Trophoblast cell (in vitro differentiated cells and primary cell): Measurements from ENCODE around the gene PPP1R9A.

Source experiments
- DNase-seq, 2 donors: peaks; one replicate each; pipeline ENCODE4 v3.0.0-alpha.2; 2016
- H2AFZ ChIP-seq: 2 replicates; pipeline ENCODE4 v1.6.1; 2013; ENCODE audit warnings: low read length, moderate library complexity, mild to moderate bottlenecking; ENCODE audit not compliant: insufficient read depth, poor library complexity
- H2AK5ac ChIP-seq: 2 replicates; pipeline ENCODE4 v1.6.1; 2013; ENCODE audit warnings: mild to moderate bottlenecking, low read length
- H2BK120ac ChIP-seq: 2 replicates; pipeline ENCODE4 v1.6.1; 2013; ENCODE audit warnings: low read length, mild to moderate bottlenecking, moderate library complexity; ENCODE audit not compliant: insufficient read depth, poor library complexity
- H2BK12ac ChIP-seq: 2 replicates; pipeline ENCODE4 v1.6.1; 2013; ENCODE audit warnings: mild to moderate bottlenecking, low read length, moderate library complexity
- H2BK5ac ChIP-seq: 2 replicates; pipeline ENCODE4 v1.6.1; 2013; ENCODE audit warnings: low read length, low read depth, moderate library complexity, mild to moderate bottlenecking; ENCODE audit not compliant: poor library complexity
- H3K14ac ChIP-seq: 2 replicates; pipeline ENCODE4 v1.6.1; 2013; ENCODE audit warnings: mild to moderate bottlenecking, low read length
- H3K18ac ChIP-seq: 2 replicates; pipeline ENCODE4 v1.6.1; 2013; ENCODE audit warnings: mild to moderate bottlenecking, low read length
- H3K23ac ChIP-seq: 2 replicates; pipeline ENCODE4 v1.6.1; 2013; ENCODE audit warnings: low read length
- H3K27ac ChIP-seq: 2 replicates; pipeline ENCODE4 v1.5.1; 2013; ENCODE audit warnings: low read depth, mild to moderate bottlenecking, inconsistent platforms, low read length, moderate library complexity
- H3K27me3 ChIP-seq: 2 replicates; pipeline ENCODE4 v1.6.1; 2013; ENCODE audit warnings: inconsistent platforms, mild to moderate bottlenecking, low read length, moderate library complexity; ENCODE audit not compliant: insufficient read depth
- H3K36me3 ChIP-seq, 2 experiments: 1 replicate in 1 of 2; 2 replicates in 1 of 2; pipeline ENCODE4 v1.6.1; 2013; ENCODE audit warnings: low read length in 2 of 2, mild to moderate bottlenecking in 2 of 2, moderate library complexity in 1 of 2; ENCODE audit not compliant: insufficient read depth in 2 of 2, control insufficient read depth in 1 of 2
- H3K4ac ChIP-seq: 2 replicates; pipeline ENCODE4 v1.6.1; 2013; ENCODE audit warnings: low read depth, mild to moderate bottlenecking, low read length, moderate library complexity
- H3K4me1 ChIP-seq, 2 experiments: 1 replicate in 1 of 2; 2 replicates in 1 of 2; pipeline ENCODE4 v1.6.1; 2013; ENCODE audit warnings: low read length in 2 of 2, mild to moderate bottlenecking in 2 of 2, moderate library complexity in 1 of 2; ENCODE audit not compliant: insufficient read depth in 2 of 2, control insufficient read depth in 1 of 2
- H3K4me2 ChIP-seq: 2 replicates; pipeline ENCODE4 v1.6.1; 2013; ENCODE audit warnings: inconsistent platforms, mild to moderate bottlenecking, low read length, moderate library complexity
- H3K4me3 ChIP-seq: 2 replicates; pipeline ENCODE4 v1.5.1; 2013; ENCODE audit warnings: mild to moderate bottlenecking, low read depth, low read length, inconsistent platforms
- H3K79me1 ChIP-seq: one replicate; pipeline ENCODE4 v1.6.1; 2013; ENCODE audit warnings: low read length
- H3K79me2 ChIP-seq: 2 replicates; pipeline ENCODE4 v1.6.1; 2013; ENCODE audit warnings: low read length, mild to moderate bottlenecking; ENCODE audit not compliant: control insufficient read depth, insufficient read depth, poor library complexity
- H3K9ac ChIP-seq: 2 replicates; pipeline ENCODE4 v1.6.1; 2013; ENCODE audit warnings: mild to moderate bottlenecking, low read length
- H3K9me3 ChIP-seq: 2 replicates; pipeline ENCODE4 v1.6.1; 2013; ENCODE audit warnings: low read depth, mild to moderate bottlenecking, control low read depth, inconsistent platforms, low read length; ENCODE audit not compliant: insufficient read depth
- H4K12ac ChIP-seq: 2 replicates; pipeline ENCODE4 v1.6.1; 2013; ENCODE audit warnings: low read depth, mild to moderate bottlenecking, low read length, moderate library complexity
- H4K8ac ChIP-seq: 2 replicates; pipeline ENCODE4 v1.6.1; 2013; ENCODE audit warnings: low read depth, mild to moderate bottlenecking, low read length, moderate library complexity
- H4K91ac ChIP-seq: one replicate; pipeline ENCODE4 v1.6.1; 2013; ENCODE audit warnings: low read depth, mild to moderate bottlenecking, low read length, moderate library complexity
- WGBS: extraction: QIAGEN DNeasy Blood & Tissue Kit; methylation state at CpG from one replicate; pipeline ENCODE4 v1.1.7; 2013; ENCODE audit warnings: missing lambda C conversion rate; ENCODE audit not compliant: insufficient read length, insufficient coverage; ENCODE audit errors: extremely low coverage; 5-methylcytosine and 5-hydroxymethylcytosine counted together

The PPP1R9A gene

GRCh38 chr7:94928168-94928707 is 20.8 kb downstream of the PPP1R9A start:
- no peaks in the 10 kb centered on the region for H3K36me3 ChIP-seq
- H3K14ac ChIP-seq, result no peak overlapping the region
- H2BK12ac ChIP-seq, result no peak overlapping the region
- H2AK5ac ChIP-seq, result no peak overlapping the region
- no peak overlapping the region for H3K18ac ChIP-seq
- no peak for DNase-seq
- H3K23ac ChIP-seq, result no peak overlapping the region
- no peak overlapping the region for H2BK5ac ChIP-seq
- H3K79me1 ChIP-seq, result no peaks in the 10 kb centered on the region
- H3K27ac ChIP-seq, result no peak overlapping the region
- H3K9ac ChIP-seq, result no peak overlapping the region
- H2AFZ ChIP-seq, result no peak overlapping the region
- H2BK120ac ChIP-seq, result no peak overlapping the region
- no peak overlapping the region for H4K12ac ChIP-seq
- no peaks in the 10 kb centered on the region for H3K27me3 ChIP-seq
- H3K79me2 ChIP-seq, result no peaks in the 10 kb centered on the region
- H3K4me1 ChIP-seq, result no peaks in the 10 kb centered on the region
- no peak overlapping the region for H4K8ac ChIP-seq
- H3K4me3 ChIP-seq, result no peak overlapping the region
- no peak overlapping the region for H3K4me2 ChIP-seq
- H3K4ac ChIP-seq, result no peak overlapping the region
- no peak overlapping the region for H4K91ac ChIP-seq
- no peaks in the 10 kb centered on the region for H3K9me3 ChIP-seq

GRCh38 chr7:94933256-94933990 is 26.0 kb downstream of the PPP1R9A start:
- H3K27ac ChIP-seq, result no peak overlapping the region
- no peak overlapping the region for H4K8ac ChIP-seq
- H3K14ac ChIP-seq, result no peak overlapping the region
- no peaks in the 10 kb centered on the region for H3K27me3 ChIP-seq
- H3K79me2 ChIP-seq, result no peaks in the 10 kb centered on the region
- no peak overlapping the region for H4K12ac ChIP-seq
- H3K4me2 ChIP-seq, result no peak overlapping the region
- no peak overlapping the region for H3K4me3 ChIP-seq
- no peak overlapping the region for H2AK5ac ChIP-seq
- H3K18ac ChIP-seq, result no peak overlapping the region
- no peaks in the 10 kb centered on the region for H3K36me3 ChIP-seq
- no peak for DNase-seq
- H3K23ac ChIP-seq, result no peak overlapping the region
- H3K9ac ChIP-seq, result no peak overlapping the region
- H4K91ac ChIP-seq, result no peak overlapping the region
- H2BK12ac ChIP-seq, result no peak overlapping the region
- H3K9me3 ChIP-seq, result no peaks in the 10 kb centered on the region
- no peak overlapping the region for H2BK5ac ChIP-seq
- H3K4me1 ChIP-seq, result no peaks in the 10 kb centered on the region
- no CpG with 5 or more reads among the region's 3 CpGs for WGBS
- no peak overlapping the region for H2AFZ ChIP-seq
- H2BK120ac ChIP-seq, result no peak overlapping the region
- no peak overlapping the region for H3K4ac ChIP-seq
- no peaks in the 10 kb centered on the region for H3K79me1 ChIP-seq

GRCh38 chr7:94939395-94939794 is 32.0 kb downstream of the PPP1R9A start:
- Histone ChIP-seq H3K79me1 (no peaks in the 10 kb centered on the region), H3K9me3 (no peaks in the 10 kb centered on the region), H3K4me2 (no peak overlapping the region), H4K8ac (no peak overlapping the region), H4K91ac (no peak overlapping the region), H3K9ac (no peak overlapping the region), H3K4ac (no peak overlapping the region), H3K4me3 (no peak overlapping the region), H2AFZ (no peak overlapping the region), H2BK5ac (no peak overlapping the region), H3K18ac (no peak overlapping the region), H3K14ac (no peak overlapping the region), H3K27ac (no peak overlapping the region), H2AK5ac (no peak overlapping the region), H2BK12ac (no peak overlapping the region), H3K23ac (no peak overlapping the region), H2BK120ac (no peak overlapping the region), H4K12ac (no peak overlapping the region), H3K79me2 (no peaks in the 10 kb centered on the region), H3K27me3 (no peaks in the 10 kb centered on the region), H3K4me1 (no peaks in the 10 kb centered on the region), H3K36me3 (no peaks in the 10 kb centered on the region)
- no peak for DNase-seq

- Histone ChIP-seq H3K18ac (no peak overlapping the region), H3K4me1 (no peaks in the 10 kb centered on the region), H3K14ac (no peak overlapping the region), H3K27ac (no peak overlapping the region), H2AK5ac (no peak overlapping the region), H2AFZ (no peak overlapping the region), H3K27me3 (no peaks in the 10 kb centered on the region), H4K8ac (no peak overlapping the region), H3K9ac (no peak overlapping the region), H3K4me2 (no peak overlapping the region), H3K36me3 (no peaks in the 10 kb centered on the region), H2BK5ac (no peak overlapping the region), H3K4ac (no peak overlapping the region), H3K23ac (no peak overlapping the region), H3K4me3 (no peak overlapping the region), H3K79me2 (no peaks in the 10 kb centered on the region), H4K12ac (no peak overlapping the region), H4K91ac (no peak overlapping the region), H3K79me1 (no peaks in the 10 kb centered on the region), H2BK12ac (no peak overlapping the region), H2BK120ac (no peak overlapping the region), H3K9me3 (no peaks in the 10 kb centered on the region)
- no peak for DNase-seq
These were observed 32.8 kb downstream of the PPP1R9A start for GRCh38 chr7:94940241-94940640.
